HS-5 (cell line): ENCODE results near the gene CHAMP1.
A peak's percentile ranks its signal among the peaks of the same experiment; 100 is the strongest.

Source experiments
- DNase-seq: peaks from one replicate; pipeline ENCODE4 v3.0.0-alpha.2; 2012; ENCODE audit warnings: low read depth

The CHAMP1 gene, protein sequence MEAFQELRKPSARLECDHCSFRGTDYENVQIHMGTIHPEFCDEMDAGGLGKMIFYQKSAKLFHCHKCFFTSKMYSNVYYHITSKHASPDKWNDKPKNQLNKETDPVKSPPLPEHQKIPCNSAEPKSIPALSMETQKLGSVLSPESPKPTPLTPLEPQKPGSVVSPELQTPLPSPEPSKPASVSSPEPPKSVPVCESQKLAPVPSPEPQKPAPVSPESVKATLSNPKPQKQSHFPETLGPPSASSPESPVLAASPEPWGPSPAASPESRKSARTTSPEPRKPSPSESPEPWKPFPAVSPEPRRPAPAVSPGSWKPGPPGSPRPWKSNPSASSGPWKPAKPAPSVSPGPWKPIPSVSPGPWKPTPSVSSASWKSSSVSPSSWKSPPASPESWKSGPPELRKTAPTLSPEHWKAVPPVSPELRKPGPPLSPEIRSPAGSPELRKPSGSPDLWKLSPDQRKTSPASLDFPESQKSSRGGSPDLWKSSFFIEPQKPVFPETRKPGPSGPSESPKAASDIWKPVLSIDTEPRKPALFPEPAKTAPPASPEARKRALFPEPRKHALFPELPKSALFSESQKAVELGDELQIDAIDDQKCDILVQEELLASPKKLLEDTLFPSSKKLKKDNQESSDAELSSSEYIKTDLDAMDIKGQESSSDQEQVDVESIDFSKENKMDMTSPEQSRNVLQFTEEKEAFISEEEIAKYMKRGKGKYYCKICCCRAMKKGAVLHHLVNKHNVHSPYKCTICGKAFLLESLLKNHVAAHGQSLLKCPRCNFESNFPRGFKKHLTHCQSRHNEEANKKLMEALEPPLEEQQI

DNA sequence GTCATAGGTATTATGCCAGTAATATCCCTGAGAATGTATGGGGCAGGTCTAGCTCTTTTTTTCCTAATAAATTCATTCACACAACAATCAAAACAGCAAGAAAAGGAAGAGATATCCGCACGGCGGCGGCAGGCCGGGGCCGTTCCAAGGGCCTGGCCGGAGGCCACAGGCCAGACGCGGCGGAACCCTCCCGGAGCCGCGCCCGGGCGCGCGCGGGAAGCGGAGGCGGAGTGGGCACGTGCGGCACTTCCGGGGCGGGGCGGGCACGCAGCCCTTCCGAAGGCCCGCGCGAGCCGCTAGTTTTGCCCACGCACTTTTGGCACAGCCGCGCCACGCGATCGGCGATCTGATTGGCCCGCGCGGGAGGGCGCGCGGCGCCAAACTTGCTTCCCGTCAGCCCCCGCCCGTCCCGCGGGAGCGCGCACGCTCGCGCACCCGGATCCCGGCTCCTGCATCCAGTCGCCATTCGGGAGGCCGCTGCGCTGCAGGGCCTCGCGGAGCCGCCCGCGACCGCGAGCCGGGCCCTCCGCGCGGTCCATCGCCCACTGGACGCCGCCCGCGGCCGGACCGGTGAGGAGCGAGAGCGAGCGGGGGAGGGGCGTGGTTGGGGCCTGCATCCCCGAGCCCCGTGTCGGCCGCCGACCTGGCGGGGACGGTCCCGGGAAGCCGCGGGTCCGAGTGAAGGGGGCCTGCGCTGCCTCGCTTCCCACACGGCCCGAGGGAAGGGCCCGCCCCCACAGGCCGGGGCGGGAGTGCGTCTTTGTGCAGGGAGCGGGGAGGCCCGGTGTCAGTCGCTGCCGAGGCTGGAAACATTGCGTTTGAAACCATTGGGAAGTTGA, at the start of gene CHAMP1:
Gene CHAMP1 (plus strand): TSS at position 430 of the 839 bp plus-strand sequence. CDS start 9,340 bp downstream, outside the sequence.
- peak; percentile 54 for DNase-seq

DNA sequence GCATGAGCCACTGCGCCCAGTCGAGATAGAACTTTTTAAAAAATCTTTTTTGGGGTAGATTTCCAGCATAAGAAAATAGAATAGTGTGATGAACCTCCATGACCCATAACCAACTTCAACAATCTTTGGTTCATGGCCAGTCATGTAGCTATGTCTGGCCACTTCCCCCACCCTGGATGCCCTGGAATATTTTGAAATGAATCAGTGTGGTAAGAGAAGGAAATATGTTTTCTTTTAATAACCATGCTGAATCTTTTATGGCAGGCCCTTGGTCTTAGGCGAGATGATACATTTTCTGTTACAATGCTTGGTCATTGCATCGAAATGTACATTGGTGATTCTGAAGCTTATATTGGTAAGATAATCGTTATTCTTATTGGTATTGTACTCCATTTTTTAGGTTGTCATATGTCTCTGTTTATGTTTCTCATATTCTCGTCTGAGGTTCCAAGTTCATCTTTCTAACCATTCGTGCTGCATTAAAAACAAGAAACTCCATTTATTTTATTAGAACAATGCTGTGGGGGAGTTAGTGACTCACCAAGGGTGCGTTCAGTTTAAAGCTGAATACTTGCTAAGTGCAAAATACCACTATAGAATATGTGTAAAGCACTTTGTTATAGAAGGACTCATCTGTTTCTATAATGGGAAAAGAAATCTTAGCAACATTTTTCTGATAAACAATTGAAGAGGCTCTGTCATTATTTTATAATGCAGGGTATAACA, 49.3 kb upstream of the CHAMP1 start:
- DNase-seq, result peak; percentile 44

DNA sequence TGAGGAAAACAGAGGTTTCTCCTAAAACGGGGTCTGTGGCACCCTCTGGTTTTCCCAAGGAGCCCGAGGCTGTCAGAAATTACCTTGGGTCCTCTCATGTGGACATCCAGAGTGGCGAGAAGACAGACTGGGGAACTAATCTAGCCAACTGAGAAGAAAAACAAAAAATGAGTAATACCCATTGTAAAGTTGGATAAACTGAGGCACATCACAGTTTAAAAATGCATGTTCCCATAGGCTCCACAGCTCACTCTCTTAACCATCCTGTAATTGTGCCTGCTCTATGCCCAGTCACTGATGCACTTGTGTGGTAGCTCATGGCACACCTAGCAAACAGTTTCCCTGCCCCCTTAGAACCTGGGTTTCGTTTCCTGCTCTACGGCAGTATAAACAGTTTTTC, 48.1 kb upstream of the CHAMP1 start:
- no peak for DNase-seq

DNA sequence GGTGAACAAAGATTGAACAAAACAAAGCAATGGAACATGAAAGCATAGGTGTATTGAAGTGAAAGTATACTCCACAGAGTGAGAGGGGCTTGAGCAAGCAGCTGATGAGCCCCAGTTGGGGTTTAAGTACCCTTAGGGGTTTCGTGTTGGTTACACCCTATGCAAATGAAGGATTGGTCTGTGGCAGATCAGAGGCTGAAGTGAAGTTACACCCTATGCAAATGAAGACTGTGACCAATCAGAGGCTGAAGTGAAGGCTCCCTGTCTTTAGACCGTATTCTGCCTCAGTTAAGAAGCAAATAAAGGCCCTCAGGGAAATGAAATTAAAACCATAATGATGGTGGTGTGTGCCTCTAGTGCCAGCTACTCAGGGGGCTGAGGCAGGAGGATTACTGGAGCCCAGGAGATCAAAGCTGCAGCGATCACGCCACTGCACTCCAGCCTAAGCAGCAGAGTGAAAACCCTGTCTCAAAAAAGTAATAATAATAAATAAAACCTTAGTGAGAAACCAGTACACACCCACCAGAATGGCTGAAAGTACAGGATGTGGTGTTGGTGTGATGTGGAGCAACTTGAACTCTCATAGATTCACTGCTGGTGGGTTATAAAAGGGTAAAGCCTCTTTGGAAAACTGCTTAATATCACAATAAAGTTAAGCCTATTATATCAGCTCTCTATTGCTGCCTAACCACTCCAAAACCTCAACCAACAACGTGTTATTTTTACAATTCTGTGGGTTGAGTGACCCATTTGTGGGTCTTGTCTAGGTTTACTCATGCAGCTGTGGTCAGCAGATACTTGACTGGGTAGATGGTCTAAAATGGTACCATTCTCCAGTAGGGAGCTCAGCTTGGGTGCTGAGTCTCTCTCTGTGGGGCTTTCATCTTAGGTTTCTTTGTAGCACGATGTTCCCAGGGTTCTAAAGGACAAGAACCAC, 45.7 kb upstream of the CHAMP1 start:
- no peak for DNase-seq

DNA sequence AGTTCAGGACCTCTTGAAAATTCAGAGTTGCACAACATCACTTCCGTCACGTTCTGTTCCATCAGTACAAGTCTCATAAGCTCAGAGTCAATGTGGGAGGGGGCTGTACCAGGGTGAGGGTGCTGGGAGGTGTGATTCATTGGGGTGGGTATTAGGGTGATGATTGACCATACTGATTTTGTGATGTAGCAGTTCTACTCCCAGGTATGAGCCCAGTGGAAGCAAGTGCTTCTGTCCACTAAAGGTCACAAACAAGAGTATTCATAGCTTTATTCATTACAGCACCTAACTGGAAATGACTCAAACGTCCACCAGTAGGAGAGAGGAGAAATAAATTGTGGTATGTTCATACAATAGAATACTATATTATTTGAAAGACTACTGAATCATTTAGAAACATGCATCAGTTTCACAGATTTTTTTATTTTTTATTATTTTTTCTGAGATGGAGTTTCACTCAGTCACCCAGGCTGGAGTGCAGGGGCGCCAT, 45.0 kb upstream of the CHAMP1 start:
- no peak for DNase-seq

DNA sequence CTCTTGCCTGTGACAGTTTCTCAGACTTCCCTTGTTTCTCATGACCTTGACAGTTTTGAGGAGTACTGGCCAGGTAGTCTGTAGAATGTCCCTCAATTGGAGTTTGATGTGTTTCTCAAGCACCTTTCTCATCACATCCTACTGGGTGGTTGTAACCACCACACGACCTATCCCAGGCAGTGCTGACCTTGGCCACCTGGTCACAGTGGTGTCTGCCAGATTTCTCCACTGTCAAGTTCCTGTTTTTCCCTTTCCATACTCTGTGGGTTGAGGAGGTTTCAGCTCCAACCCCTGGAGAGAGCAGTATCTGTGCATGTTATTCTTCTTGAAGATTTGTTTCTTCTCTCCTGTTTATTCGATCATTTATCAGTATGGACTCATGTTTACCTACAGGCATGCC, 41.3 kb upstream of the CHAMP1 start:
- no peak for DNase-seq

DNA sequence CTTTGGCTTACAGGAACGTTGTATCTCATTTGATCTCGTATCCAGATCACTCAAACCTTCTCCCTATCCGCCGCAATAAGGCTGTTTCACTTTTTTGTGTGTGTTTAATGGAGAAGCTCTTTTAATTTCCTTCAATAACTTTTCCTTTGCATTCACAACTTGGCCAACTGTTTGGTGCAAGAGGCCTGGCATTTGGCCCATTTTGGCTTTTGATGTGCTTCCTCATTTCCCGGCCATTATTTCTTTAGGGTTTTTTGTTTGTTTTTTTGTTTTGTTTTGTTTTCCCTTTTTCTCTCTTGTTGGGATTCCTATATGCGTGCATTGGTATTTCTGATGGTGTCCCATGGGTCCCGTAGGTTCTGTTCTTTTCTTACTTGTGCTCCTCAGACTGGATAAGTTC, 39.0 kb upstream of the CHAMP1 start:
- no peak for DNase-seq

DNA sequence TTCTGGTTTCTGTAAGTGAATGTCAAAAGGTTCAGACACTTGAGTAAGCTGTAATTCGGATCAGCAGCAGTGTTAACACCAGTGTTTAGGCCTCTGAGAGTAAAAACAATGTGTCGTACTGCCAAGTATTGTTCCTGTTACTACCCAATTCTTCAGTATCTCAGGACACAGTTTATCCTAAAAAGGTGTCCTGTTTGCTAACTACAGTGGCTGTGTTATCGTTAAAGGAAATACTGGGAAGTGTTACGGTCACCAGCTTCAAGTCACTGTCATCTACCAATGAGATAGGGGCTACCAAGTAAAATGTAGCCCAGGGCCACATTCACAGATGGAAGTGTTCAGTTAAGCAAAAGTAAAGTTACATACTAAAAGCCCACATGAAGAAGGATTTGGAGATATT, 35.2 kb upstream of the CHAMP1 start:
- DNase-seq, result no peak

DNA sequence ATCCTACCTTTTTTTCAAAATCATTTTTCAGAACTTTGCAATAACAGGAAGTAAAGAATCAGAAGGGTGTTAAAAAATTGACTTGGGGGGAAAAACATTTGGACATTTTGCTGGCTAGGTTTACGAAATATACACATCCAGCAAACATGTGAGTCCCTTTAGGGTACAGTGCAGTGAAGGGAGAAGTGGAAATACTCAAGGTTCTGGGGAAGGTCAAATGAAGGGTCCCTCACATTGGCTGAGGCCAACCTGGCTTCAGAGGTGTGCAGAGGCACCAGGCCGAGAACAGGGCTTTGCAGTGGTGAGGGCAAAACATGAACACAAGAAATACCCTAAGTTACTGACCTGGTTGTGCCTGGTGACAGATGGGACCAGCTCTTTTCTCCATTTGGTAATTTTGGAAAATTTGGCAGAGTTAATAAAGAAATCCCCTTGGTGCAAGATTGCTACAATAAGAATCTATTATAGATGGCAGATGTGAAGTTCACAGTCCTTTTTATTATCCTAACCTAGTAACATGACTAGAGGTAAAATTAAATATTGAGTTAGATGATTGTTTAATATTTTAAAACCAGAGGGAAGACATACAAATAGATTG, 34.4 kb upstream of the CHAMP1 start:
- no peak for DNase-seq

DNA sequence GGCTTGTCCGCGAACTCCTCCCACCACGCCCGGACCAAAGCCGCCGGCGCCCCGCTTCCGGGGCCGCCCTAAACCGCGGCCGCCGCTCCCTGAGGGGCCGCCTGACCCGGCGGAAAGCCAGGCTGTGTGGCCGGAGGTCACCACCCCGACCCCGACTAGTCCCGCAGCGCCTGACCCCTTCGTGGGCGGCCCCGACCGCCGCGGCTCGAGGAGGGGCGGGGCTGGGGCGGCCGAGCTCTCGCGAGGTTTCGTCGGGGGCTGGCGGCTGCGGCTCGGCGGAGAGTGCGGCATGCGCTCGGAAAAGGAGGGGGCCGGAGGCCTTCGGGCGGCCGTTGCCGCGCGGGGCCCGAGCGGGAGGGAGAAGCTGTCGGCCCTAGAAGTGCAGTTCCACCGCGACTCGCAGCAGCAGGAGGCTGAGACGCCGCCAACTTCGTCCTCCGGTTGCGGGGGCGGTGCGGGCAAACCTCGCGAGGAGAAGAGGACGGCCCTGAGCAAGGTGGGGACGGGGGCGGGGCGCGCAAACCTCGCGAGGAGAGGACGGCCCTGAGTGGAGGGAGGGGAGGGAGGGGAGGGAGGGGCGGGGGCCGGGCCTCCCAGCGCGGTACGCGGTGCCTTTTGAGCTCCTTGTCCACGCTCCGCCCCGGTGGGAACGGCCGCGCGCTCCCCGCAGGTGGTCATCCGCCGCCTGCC, 32.8 kb upstream of the CHAMP1 start, which contains the start of gene UPF3A:
Gene UPF3A (plus strand): TSS at position 251 of the 690 bp plus-strand sequence. CDS start 39 bp downstream, at position 290.
- peak; percentile 32 for DNase-seq

DNA sequence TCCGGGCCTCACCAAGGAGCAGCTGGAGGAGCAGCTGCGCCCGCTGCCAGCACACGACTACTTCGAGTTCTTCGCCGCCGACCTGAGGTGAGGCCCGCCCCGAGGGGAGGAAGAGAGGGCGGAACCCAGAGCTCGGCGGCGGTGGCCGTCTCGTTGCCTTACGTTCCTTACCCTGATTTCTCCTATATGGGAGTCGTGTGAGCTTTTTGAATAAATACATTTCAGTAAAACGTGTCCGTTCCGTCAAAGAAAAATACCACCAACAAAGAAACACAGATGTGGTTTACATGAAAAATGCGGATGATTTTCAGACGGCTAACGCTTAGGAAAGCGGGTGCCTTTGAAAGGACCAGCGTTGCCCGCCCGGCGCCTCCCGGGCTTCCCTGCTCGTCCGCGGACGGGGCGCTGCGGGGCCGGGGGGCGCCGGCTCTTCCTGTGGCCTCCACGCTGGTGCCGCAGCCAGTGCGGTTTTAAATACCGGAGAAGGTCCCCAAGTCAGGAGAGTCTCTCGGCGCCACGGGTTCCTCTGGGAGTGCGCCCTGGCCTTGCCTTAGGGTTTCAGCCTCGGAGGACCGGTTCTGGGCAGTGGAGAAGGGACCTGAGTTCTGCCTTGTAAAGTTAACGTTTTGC, 32.1 kb upstream of the CHAMP1 start:
- no peak for DNase-seq

DNA sequence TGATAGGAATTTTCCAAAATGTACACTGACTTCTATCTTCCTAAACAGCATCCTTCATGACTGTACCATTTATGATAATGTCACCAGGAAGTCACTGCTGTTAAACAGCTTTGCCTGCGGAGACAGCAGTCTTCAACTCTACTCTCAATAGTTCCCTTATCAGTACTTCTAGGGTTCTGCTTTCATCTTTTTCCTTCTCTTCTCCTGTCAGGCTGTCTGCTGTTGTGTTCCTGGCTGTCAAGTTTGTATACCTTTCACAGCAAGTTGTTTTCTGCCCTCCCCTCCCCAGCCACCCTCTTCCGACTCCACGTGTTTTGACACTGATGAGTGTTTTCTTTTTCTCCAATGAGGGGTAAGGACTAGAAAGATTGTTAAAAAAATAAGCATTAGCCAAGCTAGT, 30.7 kb upstream of the CHAMP1 start:
- DNase-seq, result no peak

DNA sequence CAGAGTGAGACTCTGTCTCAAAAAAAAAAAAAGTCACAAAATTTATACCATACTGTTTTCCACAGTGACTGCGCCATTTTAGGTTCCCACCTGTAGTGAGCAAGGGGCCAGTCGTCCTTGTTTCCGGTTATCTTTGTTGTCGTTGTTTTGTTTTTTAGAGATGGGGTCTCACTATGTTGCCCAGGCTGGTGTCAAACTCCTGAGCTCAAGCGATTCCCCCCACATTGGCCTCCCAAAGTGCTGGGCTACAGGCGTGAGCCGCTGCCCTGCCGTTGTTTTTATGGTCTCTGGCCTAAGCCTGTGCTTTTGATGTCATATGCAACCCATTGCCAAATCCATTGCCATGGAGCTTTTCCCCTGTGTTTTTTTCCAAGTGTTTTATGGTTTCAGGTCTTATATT, 29.6 kb upstream of the CHAMP1 start:
- no peak for DNase-seq

DNA sequence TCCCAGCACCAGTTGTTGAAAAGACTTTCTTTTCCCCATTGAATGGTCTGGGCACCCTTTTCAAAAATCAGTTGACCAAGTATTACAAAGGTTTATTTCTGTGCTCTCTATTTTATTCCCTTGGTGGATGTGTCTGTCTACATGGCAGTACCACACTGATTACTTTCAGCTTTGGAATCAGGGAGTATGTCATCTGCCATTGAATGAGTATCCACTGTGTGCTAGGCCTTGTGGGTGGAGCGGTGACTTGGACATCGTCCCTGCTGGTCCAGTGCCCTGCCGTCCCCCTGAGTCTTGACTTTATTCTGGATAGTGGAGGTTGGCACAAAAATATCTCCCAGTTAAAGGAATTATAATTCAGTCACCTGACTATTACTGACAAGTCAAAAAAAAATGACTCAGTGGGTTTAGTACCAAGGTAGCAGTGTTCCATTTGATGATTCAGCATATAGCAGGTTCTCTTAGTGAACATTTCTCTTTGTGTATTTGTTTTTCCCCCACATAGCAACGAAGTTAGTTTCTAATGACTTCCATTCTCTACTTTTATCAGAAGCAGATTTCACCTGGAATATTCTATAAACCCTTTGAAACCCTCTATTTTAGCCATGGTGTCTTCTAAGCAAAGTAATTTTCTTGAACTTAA, 29.0 kb upstream of the CHAMP1 start:
- no peak for DNase-seq

DNA sequence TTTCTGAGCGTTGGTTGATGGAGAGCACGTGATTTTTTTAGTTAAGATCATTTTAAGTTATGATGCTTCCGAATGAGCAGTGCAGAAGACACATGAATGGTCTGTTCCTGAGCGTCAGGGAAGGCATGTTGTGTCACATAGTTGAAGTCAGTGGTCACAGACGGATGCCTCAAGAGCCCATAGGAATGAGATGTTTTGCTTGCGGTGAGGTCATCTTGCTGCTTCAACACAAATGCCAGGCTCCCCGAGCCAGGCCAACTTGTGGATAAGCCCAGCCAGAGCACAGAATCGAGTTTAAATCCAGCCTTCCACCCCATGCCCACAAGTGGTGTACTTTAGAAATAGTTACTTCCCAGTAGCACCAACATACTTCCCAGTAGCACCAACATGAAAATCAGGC, 27.5 kb upstream of the CHAMP1 start:
- no peak for DNase-seq

DNA sequence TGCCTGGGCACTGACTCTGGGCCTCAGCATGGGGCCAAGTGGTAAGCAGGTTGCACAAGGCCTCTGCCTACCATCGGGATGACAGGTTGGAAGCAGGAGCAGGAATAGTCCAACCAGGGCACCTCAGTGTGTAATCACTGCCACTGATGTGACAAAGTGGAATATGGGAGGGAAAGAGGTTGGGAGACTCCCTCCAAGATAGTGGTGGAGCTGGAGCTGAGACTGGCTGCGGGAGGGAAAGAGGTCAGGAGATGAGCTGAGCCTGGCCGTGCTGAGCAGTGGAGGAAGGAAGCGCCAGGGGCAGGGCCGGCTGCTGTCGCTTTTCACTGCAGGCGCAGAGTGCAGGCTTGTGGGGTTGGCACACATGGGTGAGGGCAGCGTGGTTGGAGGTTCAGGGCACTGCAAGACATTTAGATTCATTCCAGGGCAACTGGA, 26.1 kb upstream of the CHAMP1 start:
- no peak for DNase-seq

DNA sequence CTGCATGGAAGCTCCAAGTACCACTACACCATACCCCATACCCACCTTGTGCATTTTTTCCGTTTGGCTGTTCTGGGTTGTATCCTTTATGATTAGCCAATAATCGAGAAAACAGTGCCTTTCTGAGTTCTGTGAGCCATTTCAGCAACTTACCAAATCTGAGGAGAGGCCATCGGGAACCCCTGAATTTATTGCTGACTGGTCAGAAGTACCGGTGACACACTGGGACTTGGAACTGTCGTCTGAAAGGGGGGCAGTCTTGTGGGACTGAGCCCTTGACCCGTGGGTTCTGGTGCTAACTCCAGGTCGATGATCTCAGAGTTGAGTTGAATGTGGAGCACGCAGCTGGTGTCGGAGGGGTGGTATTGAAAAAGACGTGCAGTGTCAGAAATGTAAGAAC, 17.9 kb upstream of the CHAMP1 start:
- no peak for DNase-seq

DNA sequence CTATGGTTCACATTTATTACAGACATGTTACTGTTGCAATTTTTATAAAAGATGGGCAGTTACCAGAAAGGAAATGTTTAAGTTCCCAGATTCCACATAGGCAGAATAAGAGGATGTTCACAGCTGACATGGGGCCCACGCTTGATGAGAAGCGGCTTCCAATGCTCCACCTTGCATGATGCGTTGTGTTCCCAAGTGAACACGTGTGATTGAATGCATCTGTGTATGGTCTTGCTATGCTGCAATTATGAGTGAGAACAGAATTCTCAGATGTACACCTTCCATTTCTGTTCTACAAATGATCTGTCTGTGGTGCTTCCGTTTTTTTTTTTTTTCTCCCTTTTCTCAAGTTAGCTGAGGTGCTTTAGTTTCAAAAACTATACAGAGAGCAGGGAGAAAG, 17.4 kb upstream of the CHAMP1 start:
- no peak for DNase-seq
